Frontal cortex (tissue), 4 donors: ENCODE results near the gene GABRG3. TPM values are rescaled to one million over a fixed set of nuclear protein-coding genes. Genes with fewer than 3 reads are reported as not detected.
A peak's percentile ranks its signal among the peaks of the same experiment; 100 is the strongest.

Experiments used
- DNase-seq, 2 donors: peaks; one replicate each; pipeline ENCODE4 v3.0.0; 2012; ENCODE audit warnings: low spot score in 2 of 2
- FAIRE-seq: peaks from 2 replicates; lab custom pipeline; 2012; peaks lifted over from hg19 to GRCh38; lab: Jason Lieb, UNC
- total RNA-seq: library from RNA; depleted of rRNA; stranded (reverse); fragments of >200 nt; gene quantifications from one replicate; pipeline ENCODE4 v1.2.3, GENCODE V29; 2014
- donor health status: control.
- donor health status: control.
- donor health status: control.

Gene GABRG3
- total RNA-seq, 1 donor from 2014 or later, result 24.1 TPM

- FAIRE-seq, result no peak
- DNase-seq, result no peak
These were observed 88.0 kb downstream of the GABRG3 start for GRCh38 chr15:27058939-27059338.

- no peak for FAIRE-seq
- DNase-seq, result peak; percentile 14 to 49
These were observed 88.7 kb downstream of the GABRG3 start for GRCh38 chr15:27059610-27060202.

- no peak for FAIRE-seq
- no peak for DNase-seq
These were observed 90.8 kb downstream of the GABRG3 start for GRCh38 chr15:27061739-27062138.

DNA sequence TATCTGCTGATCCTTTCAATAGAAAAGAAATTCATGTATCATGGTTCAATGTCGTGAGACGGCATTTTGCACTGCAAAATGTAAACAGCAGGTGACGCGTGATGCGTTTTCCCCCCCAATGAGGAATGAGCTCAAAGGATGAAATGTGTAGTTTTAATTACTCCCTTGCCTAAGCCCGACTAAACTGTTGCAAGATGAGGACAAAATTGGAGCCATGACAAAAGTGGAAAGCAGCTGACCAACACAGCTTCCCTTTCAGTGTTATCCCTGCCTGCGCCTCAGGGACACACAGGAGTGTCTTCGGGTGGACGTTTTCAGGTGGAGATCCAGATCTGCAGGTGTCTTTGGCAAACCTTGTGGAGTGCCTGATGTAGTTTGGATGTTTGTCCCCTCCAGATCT is 92.0 kb downstream of the GABRG3 start:
- no peak for DNase-seq
- no peak for FAIRE-seq

- no peak for DNase-seq
- FAIRE-seq, result no peak
These were observed 93.1 kb downstream of the GABRG3 start for GRCh38 chr15:27064080-27064479.

GRCh38 chr15:27065151-27065550 is 94.2 kb downstream of the GABRG3 start:
- DNase-seq (no peak), FAIRE-seq (no peak)

GRCh38 chr15:27065785-27066184 is 94.8 kb downstream of the GABRG3 start:
- FAIRE-seq (no peak), DNase-seq (no peak)

DNA sequence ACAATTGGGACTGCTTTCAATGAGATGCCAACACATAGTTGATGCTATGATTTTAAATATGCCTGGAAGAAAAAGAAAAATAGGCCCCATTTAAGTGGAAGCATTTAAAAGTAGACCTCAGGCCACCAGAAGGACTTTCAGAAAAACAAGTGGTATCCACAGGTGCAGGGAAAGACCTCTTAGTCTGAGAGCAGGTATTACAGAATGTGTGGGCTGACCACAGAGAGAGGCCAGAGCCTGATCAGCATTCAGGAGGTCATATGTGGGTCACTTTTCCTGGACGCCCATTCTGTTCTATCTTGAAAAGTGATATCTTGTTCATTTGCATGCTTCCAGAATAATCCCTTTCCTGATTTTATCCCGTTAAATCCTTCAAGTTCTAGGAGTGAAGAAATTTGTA is 95.5 kb downstream of the GABRG3 start:
- no peak for FAIRE-seq

DNA sequence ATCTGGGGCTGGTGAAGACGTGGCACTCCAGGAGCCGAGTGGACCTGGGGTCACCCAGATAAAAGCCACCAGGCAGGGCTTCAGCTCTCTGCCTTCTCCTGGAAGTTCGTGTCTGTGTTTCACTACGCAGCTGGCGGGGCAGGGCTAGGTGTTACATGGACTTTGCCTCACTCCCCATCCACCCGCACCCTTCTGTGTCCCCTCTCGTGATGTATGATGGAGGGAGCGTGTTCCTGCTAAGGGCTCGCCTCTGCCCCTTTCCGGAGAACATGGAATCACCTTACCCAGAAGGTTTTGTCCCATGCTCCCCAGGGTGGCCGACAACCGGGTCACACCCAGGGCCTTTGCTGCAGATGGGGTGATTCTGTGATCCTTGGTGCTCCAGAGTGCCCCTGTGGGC is 96.2 kb downstream of the GABRG3 start:
- DNase-seq (no peak), FAIRE-seq (no peak)

More for the DNA sequence above, 95.5 kb downstream of the GABRG3 start:
- DNase-seq, result no peak

DNA sequence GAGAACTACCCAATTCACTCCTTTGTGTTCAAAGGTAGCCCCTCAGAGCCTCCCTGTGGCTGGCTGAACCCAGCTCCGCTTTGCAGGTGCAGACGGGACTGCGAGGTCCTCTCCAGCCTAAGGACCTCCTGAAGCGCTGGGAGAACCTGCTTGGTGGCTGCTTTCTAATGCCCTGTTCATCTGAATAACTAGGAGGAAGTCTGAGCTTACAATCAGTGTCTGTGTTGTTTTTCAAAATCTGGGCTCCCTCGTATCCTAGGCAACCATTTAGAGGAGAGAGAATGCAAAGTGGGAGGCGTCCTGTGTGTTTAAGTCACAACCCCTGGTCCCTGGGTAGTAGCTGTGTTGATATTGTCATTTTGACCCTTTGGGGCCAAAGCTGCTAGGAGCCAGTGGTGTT is 99.9 kb downstream of the GABRG3 start:
- no peak for FAIRE-seq
- no peak for DNase-seq

DNA sequence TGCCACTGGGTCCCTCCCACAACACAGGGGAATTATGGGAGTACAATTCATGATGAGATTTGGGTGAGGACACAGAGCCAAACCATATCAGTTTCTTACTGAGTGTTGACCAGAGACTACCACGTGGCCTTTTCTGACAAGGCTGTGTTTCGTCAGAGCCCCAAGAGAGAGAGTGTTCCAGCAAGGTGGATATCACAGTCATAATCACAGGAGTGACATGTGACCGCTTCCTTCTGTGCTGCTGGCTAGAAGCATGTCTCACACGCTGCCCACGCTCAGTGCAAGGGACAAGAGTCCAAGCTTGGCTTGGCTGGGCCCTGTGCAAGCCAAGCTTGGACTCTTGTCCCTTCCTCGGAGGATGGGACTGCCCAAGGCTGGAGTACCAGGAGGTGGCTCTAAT is 103.2 kb downstream of the GABRG3 start:
- FAIRE-seq (no peak), DNase-seq (no peak)

DNA sequence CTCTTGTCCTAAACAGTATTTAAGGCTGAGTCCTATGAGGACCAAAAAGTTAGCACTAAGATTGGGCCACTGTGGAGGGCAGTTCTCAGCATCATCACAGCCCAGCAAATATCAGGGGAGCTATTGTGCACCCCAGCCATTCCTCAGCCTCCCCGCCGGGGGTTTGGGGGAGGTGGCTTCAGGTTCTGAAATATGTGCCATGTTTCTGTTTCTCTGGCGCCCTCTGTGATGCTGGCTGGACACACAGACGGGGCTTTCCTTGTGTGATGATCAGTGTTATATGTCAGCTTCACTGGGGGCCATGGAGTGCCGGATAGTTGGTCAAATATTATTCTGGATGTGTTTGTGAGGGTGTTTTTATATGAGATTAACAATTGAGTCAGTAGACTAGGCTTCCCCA is 106.8 kb downstream of the GABRG3 start:
- DNase-seq, result no peak
- no peak for FAIRE-seq

- DNase-seq, result no peak
- no peak for FAIRE-seq
These were observed 110.9 kb downstream of the GABRG3 start for GRCh38 chr15:27081676-27082418.

- FAIRE-seq, result no peak
- DNase-seq, result no peak
These were observed 111.5 kb downstream of the GABRG3 start for GRCh38 chr15:27082526-27082925.

DNA sequence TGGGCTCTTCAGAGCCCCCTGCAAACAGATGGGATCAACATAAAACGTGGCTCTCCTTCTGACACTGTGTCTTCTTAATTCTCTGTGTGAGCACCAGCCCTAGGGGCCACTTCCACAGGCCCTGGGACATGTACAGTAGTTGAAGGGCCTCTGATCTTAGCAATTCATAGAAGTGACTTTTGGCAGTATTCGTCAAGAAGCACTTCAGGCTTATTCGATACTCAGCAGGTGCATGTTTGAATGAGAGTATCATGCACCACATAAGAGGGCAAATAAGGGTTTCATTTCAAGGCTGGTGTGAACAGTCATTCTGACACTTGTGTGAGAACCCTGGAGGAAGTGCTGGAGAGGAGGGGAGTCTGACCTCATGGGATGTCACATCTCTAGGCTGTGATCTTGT is 113.9 kb downstream of the GABRG3 start:
- no peak for DNase-seq
- FAIRE-seq, result no peak

DNA sequence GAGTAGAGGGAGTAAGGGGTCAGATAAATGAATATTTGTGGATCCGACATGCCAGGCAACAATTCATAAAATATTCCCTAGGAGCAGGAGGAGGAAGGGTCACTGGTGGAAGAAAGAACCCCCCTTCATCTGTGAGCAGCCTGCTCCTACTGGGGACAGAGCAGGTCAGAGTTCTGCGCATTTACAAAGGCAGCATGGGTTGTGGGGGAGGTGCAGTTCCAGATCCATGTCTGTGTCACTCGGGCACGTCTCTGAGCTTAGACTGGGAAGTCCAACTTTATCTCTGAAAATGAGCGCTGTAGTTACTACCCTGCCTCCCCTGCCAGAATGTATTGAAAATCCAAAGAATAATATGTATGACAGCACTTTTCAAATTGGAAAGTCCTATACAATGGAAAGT is 115.2 kb downstream of the GABRG3 start:
- no peak for DNase-seq

DNA sequence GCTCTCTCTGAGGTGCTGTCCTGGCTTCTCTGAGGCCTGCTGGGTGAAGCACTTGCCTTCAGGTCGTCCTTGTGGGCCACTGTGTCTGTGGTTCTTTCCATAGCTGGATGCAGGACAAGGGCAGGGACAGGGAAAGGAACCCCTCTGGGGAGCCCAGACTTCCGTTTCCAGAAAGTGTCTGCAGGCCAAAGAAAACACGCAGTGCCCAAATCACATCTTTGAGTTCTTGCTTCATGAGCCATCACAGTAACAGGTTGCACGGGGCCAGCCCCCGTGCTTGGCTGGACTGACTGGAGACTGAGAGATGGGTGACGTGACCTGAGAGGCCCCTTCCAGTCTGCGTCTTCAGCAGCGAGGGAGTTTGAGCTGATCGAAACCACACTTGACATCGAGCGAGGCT is 115.8 kb downstream of the GABRG3 start:
- FAIRE-seq (no peak), DNase-seq (no peak)

More for the DNA sequence above, 115.2 kb downstream of the GABRG3 start:
- no peak for FAIRE-seq

DNA sequence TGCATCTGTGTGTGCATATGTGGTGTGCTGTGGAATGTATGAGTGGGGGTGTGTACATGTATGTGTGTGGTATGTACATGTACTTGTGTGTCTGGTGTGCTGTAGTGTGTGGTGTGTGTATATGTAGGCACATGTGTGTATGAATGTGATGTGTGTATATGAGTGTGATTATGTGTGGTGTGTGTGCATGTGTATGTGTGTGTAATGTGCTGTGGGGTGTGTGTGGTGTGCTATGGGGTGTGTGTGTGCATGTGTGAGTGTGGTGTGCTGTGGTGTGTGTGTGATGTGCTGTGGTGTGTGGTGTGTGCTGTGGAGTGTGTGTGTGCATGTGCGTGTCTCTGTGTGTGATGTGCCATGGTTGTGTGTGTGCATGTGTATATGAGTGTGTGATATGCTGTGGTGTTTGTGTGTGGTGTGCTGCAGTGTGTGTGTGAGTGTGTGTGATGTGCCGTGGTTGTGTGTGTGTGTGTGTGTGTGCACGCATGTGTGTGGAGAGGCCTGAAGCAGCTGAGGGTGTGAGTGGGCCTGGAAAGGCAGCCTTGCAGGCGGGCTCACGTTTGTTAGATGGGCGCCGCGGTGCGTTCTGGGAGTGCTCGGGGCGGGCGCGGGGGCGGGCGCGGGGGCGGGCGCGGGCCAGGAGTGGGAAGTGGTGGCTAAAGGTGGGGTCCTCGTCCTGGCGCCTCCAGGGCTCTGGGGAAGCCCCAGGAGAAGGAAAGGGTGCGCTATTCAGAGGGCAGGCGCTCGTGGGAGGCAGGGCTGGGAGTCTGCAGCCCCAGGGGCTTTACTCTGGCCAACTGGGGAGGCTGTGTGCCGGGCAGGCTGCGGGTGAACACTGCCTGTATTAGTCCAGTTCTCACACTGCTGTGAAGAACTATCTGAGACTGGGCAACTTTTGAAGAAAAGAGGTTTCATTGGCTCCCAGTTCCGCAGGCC is 116.9 kb downstream of the GABRG3 start:
- FAIRE-seq, result no peak
- no peak for DNase-seq

DNA sequence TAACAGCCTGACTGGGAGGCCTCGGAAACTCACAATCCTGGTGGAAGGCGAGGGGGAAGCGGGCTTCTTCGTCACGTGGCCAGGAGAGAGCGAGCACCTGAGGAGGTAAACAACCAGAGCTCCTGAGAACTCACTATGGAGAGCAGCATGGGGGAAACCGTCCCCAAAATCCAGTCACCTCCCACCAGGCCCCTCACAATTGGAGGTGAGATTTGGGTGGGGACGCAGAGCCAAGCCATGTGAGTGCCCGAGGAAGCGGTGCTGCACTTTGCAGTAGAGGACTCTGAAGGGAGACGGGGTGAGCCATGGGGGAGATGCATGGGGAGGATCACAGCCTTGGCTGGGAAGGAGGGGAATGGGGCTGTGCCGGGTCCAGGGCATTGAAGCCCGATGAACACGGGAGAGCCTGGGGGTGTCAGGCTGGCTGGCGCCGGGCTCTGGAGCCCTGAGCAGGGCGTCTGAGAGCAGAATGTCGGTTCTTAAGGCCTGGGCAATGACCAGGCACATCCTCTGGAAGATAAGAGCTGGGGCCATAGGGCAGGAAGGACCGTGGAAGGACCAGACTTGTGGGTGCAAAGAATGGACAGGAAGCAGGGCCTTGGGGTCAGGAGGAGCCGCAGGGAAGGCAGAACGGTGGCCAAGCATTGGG is 117.7 kb downstream of the GABRG3 start:
- FAIRE-seq, result no peak

DNA sequence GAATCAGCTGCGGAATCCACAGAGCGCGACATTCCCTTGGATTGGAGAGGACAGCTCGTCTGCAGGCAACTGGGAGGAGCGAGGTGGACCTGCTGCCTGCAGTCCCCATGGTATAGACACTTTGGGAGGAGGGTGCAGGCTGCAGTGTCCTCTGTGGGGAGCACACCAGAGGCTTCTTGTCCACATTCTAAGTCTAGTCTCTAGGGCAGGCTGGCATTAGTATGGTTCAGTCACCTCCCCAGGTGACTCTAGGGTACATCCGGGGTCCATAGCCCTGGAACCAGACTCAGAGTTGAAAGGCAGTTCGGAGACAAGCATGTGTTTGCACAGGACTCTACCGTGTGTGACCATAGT is 118.2 kb downstream of the GABRG3 start:
- DNase-seq (no peak), FAIRE-seq (no peak)

More for the DNA sequence above, 117.7 kb downstream of the GABRG3 start:
- no peak for DNase-seq
